HepG2 (cell line): ENCODE measurements around the gene GPC3.

Experiments used
- HNRNPH1 ChIP-seq: fragments of 200-400 bp; formaldehyde crosslinking; optimal IDR thresholded peaks from 2 replicates; pipeline ENCODE3; 2017; ENCODE audit warnings: mild to moderate bottlenecking, low read depth, low read length
- NFE2 ChIP-seq: sonication (generic); formaldehyde crosslinking; IDR thresholded peaks from 2 replicates; pipeline ENCODE4 v1.4.0; 2020; ENCODE audit warnings: missing genetic modification reagents
- POLR2A ChIP-seq, 2 experiments: IDR thresholded peaks; 2 replicates each; pipeline ENCODE4 v1.6.1; 2011; ENCODE audit warnings: low read depth in 2 of 2, low read length in 2 of 2, mild to moderate bottlenecking in 1 of 2, moderate library complexity in 1 of 2; ENCODE audit not compliant: insufficient read depth in 1 of 2
- SMAD3 ChIP-seq: sonication (generic); formaldehyde crosslinking; IDR thresholded peaks from 2 replicates; pipeline ENCODE4 v1.4.0; 2020; ENCODE audit warnings: missing genetic modification reagents
- ZBTB8A ChIP-seq: sonication (generic); formaldehyde crosslinking; IDR thresholded peaks from 2 replicates; pipeline ENCODE4 v1.4.0; 2020; ENCODE audit warnings: mild to moderate bottlenecking, low read depth, missing genetic modification reagents, borderline replicate concordance
- ZNF430 ChIP-seq: sonication (generic); formaldehyde crosslinking; IDR thresholded peaks from 2 replicates; pipeline ENCODE4 v1.9.0; 2021; ENCODE audit warnings: mild to moderate bottlenecking, missing genetic modification reagents
- ZNF558 ChIP-seq: sonication (generic); formaldehyde crosslinking; IDR thresholded peaks from 2 replicates; pipeline ENCODE4 v1.9.0; 2022; ENCODE audit warnings: mild to moderate bottlenecking, missing genetic modification reagents, borderline replicate concordance
- TF ChIP-seq, protein P1 (sequence below): sonication (generic); formaldehyde crosslinking; IDR thresholded peaks from 2 replicates; pipeline ENCODE4 v1.5.0; 2020; ENCODE audit warnings: mild to moderate bottlenecking, missing genetic modification reagents, moderate library complexity

DNA sequence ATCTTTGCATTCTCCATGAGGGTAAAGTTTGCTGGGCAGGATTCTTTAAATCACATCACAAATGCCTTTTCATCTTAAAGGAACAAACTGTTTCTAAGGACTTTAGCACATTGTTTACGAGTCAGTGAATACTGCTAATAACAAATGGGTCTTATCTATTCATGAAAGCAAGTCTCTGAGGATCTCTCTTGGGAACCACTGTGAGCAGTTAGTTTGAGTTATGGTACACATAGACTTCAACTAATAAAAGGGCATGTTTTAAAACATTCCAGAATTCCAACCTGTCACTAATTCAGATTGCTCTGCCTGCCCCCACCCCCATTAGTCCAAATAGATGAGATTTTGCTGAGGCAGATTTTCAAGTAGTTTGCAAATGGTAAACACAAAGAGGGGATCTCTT, 22.3 kb upstream of the GPC3 start:
- no peak for TF ChIP-seq ZNF558 (CRISPR knock-in tag)
- TF ChIP-seq, protein P1, sequence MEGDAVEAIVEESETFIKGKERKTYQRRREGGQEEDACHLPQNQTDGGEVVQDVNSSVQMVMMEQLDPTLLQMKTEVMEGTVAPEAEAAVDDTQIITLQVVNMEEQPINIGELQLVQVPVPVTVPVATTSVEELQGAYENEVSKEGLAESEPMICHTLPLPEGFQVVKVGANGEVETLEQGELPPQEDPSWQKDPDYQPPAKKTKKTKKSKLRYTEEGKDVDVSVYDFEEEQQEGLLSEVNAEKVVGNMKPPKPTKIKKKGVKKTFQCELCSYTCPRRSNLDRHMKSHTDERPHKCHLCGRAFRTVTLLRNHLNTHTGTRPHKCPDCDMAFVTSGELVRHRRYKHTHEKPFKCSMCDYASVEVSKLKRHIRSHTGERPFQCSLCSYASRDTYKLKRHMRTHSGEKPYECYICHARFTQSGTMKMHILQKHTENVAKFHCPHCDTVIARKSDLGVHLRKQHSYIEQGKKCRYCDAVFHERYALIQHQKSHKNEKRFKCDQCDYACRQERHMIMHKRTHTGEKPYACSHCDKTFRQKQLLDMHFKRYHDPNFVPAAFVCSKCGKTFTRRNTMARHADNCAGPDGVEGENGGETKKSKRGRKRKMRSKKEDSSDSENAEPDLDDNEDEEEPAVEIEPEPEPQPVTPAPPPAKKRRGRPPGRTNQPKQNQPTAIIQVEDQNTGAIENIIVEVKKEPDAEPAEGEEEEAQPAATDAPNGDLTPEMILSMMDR (CRISPR knock-in tag): no peak
- no peak for TF ChIP-seq NFE2
- TF ChIP-seq HNRNPH1: no peak
- TF ChIP-seq ZNF430 (CRISPR knock-in tag): no peak
- TF ChIP-seq ZBTB8A (CRISPR knock-in tag): no peak
- TF ChIP-seq SMAD3 (CRISPR knock-in tag): no peak
- no peak for TF ChIP-seq POLR2A (IDR thresholded peaks at IDR 0.05; ENCODE audit: insufficient read depth in 1 of 2, low read depth in 2 of 2, low read length in 2 of 2)
